GM13977 (cell line): ENCODE measurements around the gene CDK19.
"Not testable (repeated sequence)": the region's sequence is repeated elsewhere in the genome, so short reads cannot be mapped to it uniquely, and the experiment has no call there.

Experiments
- DNase-seq: peaks from one replicate; pipeline ENCODE4 v3.0.0; 2012; ENCODE audit warnings: low spot score
- CTCF ChIP-seq: IDR thresholded peaks from 2 replicates; pipeline ENCODE4 v1.5.1; 2012; ENCODE audit warnings: mild to moderate bottlenecking, control low read depth; ENCODE audit not compliant: insufficient read depth; ENCODE audit errors: extremely low read depth, missing control alignments
- in situ Hi-C: fragments of 300-500 bp; cut with MboI; formaldehyde crosslinking; loops from one replicate; pipeline ENCODE4 v1.12.0; 2022; ENCODE audit warnings: low sequenced_read_pairs, low pct_unique_long_range_greater_than_20kb, mixed read lengths, inconsistent platforms; ENCODE audit not compliant: unreplicated experiment

CDK19 gene

GRCh38 chr6:110581679-110582078 is 233.6 kb downstream of the CDK19 start:
- no peak for TF ChIP-seq CTCF
- DNase-seq: no peak
- in situ Hi-C loops: no loop called here

- in situ Hi-C loops, DNase-seq: not testable (repeated sequence)
Observed at GRCh38 chr6:110577596-110578167, 237.6 kb downstream of the CDK19 start.

GRCh38 chr6:110575925-110576463 is 239.3 kb downstream of the CDK19 start:
- TF ChIP-seq CTCF: no peak
- no peak for DNase-seq
- in situ Hi-C loops: no loop called here

- no peak for DNase-seq
- TF ChIP-seq CTCF: no peak
- in situ Hi-C loops: no loop called here
Observed at GRCh38 chr6:110574817-110575216, 240.5 kb downstream of the CDK19 start.

- DNase-seq: no peak
- TF ChIP-seq CTCF: no peak
- in situ Hi-C loops: no loop called here
Observed at GRCh38 chr6:110573537-110573936, 241.7 kb downstream of the CDK19 start.

- no peak for TF ChIP-seq CTCF
- DNase-seq: no peak
- in situ Hi-C loops: no loop called here
Observed at GRCh38 chr6:110573136-110573535, 242.1 kb downstream of the CDK19 start.

- no peak for TF ChIP-seq CTCF
- in situ Hi-C loops: no loop called here
Observed at GRCh38 chr6:110567957-110568696, 247.1 kb downstream of the CDK19 start.

More at GRCh38 chr6:110567957-110568696, 247.1 kb downstream of the CDK19 start:
- DNase-seq: no peak
